HepG2 (cell line): ENCODE data around the gene ATG7. TPM values are rescaled to one million over a fixed set of nuclear protein-coding genes. Genes with fewer than 3 reads are reported as not detected.

Experiments
- DPF2 ChIP-seq: sonication (generic); formaldehyde crosslinking; IDR thresholded peaks from 2 replicates; pipeline ENCODE4 v1.4.0; 2020; ENCODE audit warnings: mild to moderate bottlenecking, low read depth, missing genetic modification reagents, borderline replicate concordance
- FOXK2 ChIP-seq: fragments of 450-650 bp; IDR thresholded peaks from 2 replicates; pipeline ENCODE4 v1.6.1; 2016
- HNF4G ChIP-seq, 2 experiments: sonication (generic) in 1 of 2; formaldehyde crosslinking in 1 of 2; IDR thresholded peaks; 2 replicates each; pipeline versions ENCODE4 v1.4.0 to v1.6.1; 2011 to 2020; ENCODE audit warnings: borderline replicate concordance in 2 of 2, low read depth in 2 of 2, mild to moderate bottlenecking in 2 of 2, low read length in 1 of 2, missing genetic modification reagents in 1 of 2, moderate library complexity in 1 of 2
- KAT8 ChIP-seq: IDR thresholded peaks from 2 replicates; pipeline ENCODE4 v1.6.1; 2016; ENCODE audit warnings: missing genetic modification reagents, missing compliant biosample characterization
- MTA3 ChIP-seq: sonication (generic); formaldehyde crosslinking; IDR thresholded peaks from 2 replicates; pipeline ENCODE4 v1.4.0; 2020; ENCODE audit warnings: missing genetic modification reagents
- PTBP1 ChIP-seq: fragments of 200-400 bp; formaldehyde crosslinking; IDR thresholded peaks from 2 replicates; pipeline ENCODE4 v1.6.1; 2018; ENCODE audit warnings: low read length, low read depth; ENCODE audit not compliant: poor library complexity, severe bottlenecking
- RBM39 ChIP-seq: fragments of 200-400 bp; formaldehyde crosslinking; IDR thresholded peaks from one replicate; pipeline ENCODE4 v1.6.1; 2018; ENCODE audit warnings: antibody characterized with exemption, mild to moderate bottlenecking, low read depth, low read length; ENCODE audit not compliant: poor library complexity, severe bottlenecking
- RCOR2 ChIP-seq: IDR thresholded peaks from 2 replicates; pipeline ENCODE4 v1.6.1; 2016; ENCODE audit warnings: missing biosample characterization, missing genetic modification reagents
- SRSF9 ChIP-seq: fragments of 200-400 bp; formaldehyde crosslinking; IDR thresholded peaks from 2 replicates; pipeline ENCODE4 v1.6.1; 2018; ENCODE audit warnings: borderline replicate concordance, mild to moderate bottlenecking, low read depth, low read length; ENCODE audit not compliant: insufficient read depth, poor library complexity, severe bottlenecking
- YEATS2 ChIP-seq: sonication (generic); formaldehyde crosslinking; IDR thresholded peaks from 2 replicates; pipeline ENCODE4 v1.4.0; 2020; ENCODE audit warnings: missing genetic modification reagents, borderline replicate concordance
- ZNF20 ChIP-seq: sonication (generic); formaldehyde crosslinking; IDR thresholded peaks from 2 replicates; pipeline ENCODE4 v1.4.0; 2020; ENCODE audit warnings: mild to moderate bottlenecking, moderate library complexity, missing genetic modification reagents
- ZNF484 ChIP-seq: sonication (generic); formaldehyde crosslinking; IDR thresholded peaks from 2 replicates; pipeline ENCODE4 v1.5.1; 2020; ENCODE audit warnings: mild to moderate bottlenecking, low read depth, missing genetic modification reagents, borderline replicate concordance
- ZNF746 ChIP-seq: sonication (generic); formaldehyde crosslinking; IDR thresholded peaks from 2 replicates; pipeline ENCODE4 v1.8.0; 2022; ENCODE audit warnings: mild to moderate bottlenecking, missing genetic modification reagents
- polyA plus RNA-seq, 8 experiments: library from polyadenylated mRNA; depleted of rRNA in 3 of 8; stranded (reverse) in 7 of 8; unstranded in 1 of 8; fragments of >200 nt; fragmentation: Illumina TruSeq in 4 of 8; extraction: Trizol in 4 of 8; gene quantifications; 2 replicates each; pipeline versions ENCODE4 v1.2.1 to v1.2.3, GENCODE V29; 2011 to 2016; ENCODE audit warnings: low read depth in 4 of 8, missing spikeins in 1 of 8, mixed read lengths in 1 of 8; ENCODE audit not compliant: insufficient read depth in 1 of 8
- total RNA-seq, 5 experiments: library from RNA; depleted of rRNA; stranded (reverse); fragments of >200 nt; fragmentation: Illumina TruSeq; extraction: Trizol; gene quantifications; 2 replicates each; pipeline ENCODE4 v1.2.3, GENCODE V29; 2016; ENCODE audit warnings: low read depth in 1 of 5
- TF ChIP-seq, protein P1 (sequence below): sonication (generic); formaldehyde crosslinking; IDR thresholded peaks from 2 replicates; pipeline ENCODE4 v1.4.0; 2020; ENCODE audit warnings: mild to moderate bottlenecking, low read depth, missing genetic modification reagents
- TF ChIP-seq, protein P2 (sequence below): sonication (generic); formaldehyde crosslinking; conservative IDR thresholded peaks from 2 replicates; pipeline ENCODE4 v1.4.0; 2020; ENCODE audit warnings: missing genetic modification reagents
- TF ChIP-seq, protein P3 (sequence below): sonication (generic); formaldehyde crosslinking; IDR thresholded peaks from 2 replicates; pipeline ENCODE4 v1.4.0; 2020; ENCODE audit warnings: missing genetic modification reagents
- TF ChIP-seq, protein P4 (sequence below): sonication (generic); formaldehyde crosslinking; IDR thresholded peaks from 2 replicates; pipeline ENCODE4 v1.5.1; 2020; ENCODE audit warnings: mild to moderate bottlenecking, moderate library complexity, missing genetic modification reagents
- TF ChIP-seq, protein P5 (sequence below): sonication (generic); formaldehyde crosslinking; IDR thresholded peaks from 2 replicates; pipeline ENCODE4 v1.4.0; 2020; ENCODE audit warnings: missing genetic modification reagents; ENCODE audit errors: not compliant biosample characterization
- TF ChIP-seq, protein P6 (sequence below): sonication (generic); formaldehyde crosslinking; IDR thresholded peaks from 2 replicates; pipeline ENCODE4 v1.4.0; 2020; ENCODE audit warnings: low read depth, mild to moderate bottlenecking, missing genetic modification reagents

ATG7 gene
- total and polyA plus RNA-seq, 2 of the 13 experiments (the other 11 are each of a cell fraction or from before 2014, with no cell fraction given) = 7.8 to 22.1 TPM

DNA sequence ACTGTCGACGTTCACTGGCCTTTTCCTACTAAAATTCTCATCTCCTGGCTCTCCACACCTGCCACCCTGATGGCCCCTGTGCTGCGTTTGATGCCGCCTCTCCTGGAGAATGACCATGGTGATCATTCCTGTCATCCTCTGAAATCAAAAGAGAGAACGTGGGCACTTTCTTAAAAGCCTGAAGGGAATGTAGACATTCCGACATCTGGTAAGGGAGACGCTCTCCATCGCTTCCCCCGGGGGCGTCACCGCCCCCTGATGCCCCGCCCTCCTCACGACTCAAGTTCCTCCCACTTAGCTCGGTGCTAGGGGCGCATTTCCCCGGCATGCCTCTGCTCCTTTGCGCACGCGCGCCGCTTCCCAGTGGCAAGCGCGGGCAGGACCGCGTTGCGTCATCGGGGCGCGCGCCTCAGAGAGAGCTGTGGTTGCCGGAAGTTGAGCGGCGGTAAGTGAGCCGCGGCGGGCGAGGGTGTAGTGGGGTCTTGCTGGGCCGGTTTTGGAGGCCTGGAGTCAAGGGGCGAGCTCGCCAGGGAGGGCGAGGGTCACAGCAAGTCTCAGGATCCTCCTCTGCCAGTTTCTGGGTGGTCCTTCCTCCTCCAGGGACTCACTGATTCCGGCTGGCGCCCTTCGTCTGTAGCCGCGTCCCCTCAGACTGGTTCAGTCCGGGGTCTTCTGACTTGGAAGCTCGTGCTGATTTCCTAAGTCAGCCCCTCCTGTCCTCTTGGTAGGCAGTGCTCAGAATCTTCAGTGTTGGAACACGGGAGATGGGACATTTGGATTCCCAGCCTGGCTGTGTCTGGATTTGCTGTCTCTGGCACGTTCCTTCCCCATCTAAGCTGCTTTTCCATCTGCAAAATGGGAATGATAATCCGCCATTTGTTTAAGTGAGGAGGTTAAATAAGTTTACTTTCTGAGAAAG lies at the start of gene ATG7 (continued):
- peak; percentile 80 for TF ChIP-seq PTBP1
- no peak for TF ChIP-seq MTA3 (CRISPR knock-in tag)
- no peak for TF ChIP-seq ZNF20 (CRISPR knock-in tag)
- peak; percentile 62 for TF ChIP-seq RBM39
- TF ChIP-seq SRSF9 = no peak
- TF ChIP-seq, protein P1, sequence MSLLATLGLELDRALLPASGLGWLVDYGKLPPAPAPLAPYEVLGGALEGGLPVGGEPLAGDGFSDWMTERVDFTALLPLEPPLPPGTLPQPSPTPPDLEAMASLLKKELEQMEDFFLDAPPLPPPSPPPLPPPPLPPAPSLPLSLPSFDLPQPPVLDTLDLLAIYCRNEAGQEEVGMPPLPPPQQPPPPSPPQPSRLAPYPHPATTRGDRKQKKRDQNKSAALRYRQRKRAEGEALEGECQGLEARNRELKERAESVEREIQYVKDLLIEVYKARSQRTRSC (CRISPR knock-in tag) = no peak
- TF ChIP-seq RCOR2 = no peak
- TF ChIP-seq, protein P2, sequence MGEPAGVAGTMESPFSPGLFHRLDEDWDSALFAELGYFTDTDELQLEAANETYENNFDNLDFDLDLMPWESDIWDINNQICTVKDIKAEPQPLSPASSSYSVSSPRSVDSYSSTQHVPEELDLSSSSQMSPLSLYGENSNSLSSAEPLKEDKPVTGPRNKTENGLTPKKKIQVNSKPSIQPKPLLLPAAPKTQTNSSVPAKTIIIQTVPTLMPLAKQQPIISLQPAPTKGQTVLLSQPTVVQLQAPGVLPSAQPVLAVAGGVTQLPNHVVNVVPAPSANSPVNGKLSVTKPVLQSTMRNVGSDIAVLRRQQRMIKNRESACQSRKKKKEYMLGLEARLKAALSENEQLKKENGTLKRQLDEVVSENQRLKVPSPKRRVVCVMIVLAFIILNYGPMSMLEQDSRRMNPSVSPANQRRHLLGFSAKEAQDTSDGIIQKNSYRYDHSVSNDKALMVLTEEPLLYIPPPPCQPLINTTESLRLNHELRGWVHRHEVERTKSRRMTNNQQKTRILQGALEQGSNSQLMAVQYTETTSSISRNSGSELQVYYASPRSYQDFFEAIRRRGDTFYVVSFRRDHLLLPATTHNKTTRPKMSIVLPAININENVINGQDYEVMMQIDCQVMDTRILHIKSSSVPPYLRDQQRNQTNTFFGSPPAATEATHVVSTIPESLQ (CRISPR knock-in tag) = no peak
- TF ChIP-seq ZNF484 = no peak
- TF ChIP-seq YEATS2 = peak; percentile 94
- TF ChIP-seq, protein P3, sequence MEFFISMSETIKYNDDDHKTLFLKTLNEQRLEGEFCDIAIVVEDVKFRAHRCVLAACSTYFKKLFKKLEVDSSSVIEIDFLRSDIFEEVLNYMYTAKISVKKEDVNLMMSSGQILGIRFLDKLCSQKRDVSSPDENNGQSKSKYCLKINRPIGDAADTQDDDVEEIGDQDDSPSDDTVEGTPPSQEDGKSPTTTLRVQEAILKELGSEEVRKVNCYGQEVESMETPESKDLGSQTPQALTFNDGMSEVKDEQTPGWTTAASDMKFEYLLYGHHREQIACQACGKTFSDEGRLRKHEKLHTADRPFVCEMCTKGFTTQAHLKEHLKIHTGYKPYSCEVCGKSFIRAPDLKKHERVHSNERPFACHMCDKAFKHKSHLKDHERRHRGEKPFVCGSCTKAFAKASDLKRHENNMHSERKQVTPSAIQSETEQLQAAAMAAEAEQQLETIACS (CRISPR knock-in tag) = peak; percentile 93
- TF ChIP-seq, protein P4, sequence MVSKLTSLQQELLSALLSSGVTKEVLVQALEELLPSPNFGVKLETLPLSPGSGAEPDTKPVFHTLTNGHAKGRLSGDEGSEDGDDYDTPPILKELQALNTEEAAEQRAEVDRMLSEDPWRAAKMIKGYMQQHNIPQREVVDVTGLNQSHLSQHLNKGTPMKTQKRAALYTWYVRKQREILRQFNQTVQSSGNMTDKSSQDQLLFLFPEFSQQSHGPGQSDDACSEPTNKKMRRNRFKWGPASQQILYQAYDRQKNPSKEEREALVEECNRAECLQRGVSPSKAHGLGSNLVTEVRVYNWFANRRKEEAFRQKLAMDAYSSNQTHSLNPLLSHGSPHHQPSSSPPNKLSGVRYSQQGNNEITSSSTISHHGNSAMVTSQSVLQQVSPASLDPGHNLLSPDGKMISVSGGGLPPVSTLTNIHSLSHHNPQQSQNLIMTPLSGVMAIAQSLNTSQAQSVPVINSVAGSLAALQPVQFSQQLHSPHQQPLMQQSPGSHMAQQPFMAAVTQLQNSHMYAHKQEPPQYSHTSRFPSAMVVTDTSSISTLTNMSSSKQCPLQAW (CRISPR knock-in tag) = peak; percentile 72
- TF ChIP-seq, protein P5, sequence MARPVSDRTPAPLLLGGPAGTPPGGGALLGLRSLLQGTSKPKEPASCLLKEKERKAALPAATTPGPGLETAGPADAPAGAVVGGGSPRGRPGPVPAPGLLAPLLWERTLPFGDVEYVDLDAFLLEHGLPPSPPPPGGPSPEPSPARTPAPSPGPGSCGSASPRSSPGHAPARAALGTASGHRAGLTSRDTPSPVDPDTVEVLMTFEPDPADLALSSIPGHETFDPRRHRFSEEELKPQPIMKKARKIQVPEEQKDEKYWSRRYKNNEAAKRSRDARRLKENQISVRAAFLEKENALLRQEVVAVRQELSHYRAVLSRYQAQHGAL = peak; percentile 47
- peak; percentile 95 for TF ChIP-seq FOXK2
- TF ChIP-seq, protein P6, sequence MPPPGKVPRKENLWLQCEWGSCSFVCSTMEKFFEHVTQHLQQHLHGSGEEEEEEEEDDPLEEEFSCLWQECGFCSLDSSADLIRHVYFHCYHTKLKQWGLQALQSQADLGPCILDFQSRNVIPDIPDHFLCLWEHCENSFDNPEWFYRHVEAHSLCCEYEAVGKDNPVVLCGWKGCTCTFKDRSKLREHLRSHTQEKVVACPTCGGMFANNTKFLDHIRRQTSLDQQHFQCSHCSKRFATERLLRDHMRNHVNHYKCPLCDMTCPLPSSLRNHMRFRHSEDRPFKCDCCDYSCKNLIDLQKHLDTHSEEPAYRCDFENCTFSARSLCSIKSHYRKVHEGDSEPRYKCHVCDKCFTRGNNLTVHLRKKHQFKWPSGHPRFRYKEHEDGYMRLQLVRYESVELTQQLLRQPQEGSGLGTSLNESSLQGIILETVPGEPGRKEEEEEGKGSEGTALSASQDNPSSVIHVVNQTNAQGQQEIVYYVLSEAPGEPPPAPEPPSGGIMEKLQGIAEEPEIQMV (CRISPR knock-in tag) = peak; percentile 74; the same call in 1 of the 2 replicates
- peak; percentile 99 for TF ChIP-seq KAT8
- TF ChIP-seq ZNF746 (CRISPR knock-in tag) = 0 out of 2 replicates have a peak, but pooled peaks have one; percentile 6
- TF ChIP-seq HNF4G (IDR thresholded peaks at IDR 0.05; ENCODE audit: borderline replicate concordance, low read depth, low read length) = no peak
- TF ChIP-seq HNF4G (CRISPR knock-in tag; IDR thresholded peaks at IDR 0.05; ENCODE audit: borderline replicate concordance, low read depth) = peak; percentile 33; the same call in 1 of the 2 replicates
- no peak for TF ChIP-seq DPF2 (CRISPR knock-in tag)
